Lower leg skin (tissue), 4 donors: ENCODE results near the gene MCOLN2. TPM values are rescaled to one million over a fixed set of nuclear protein-coding genes. Genes with fewer than 3 reads are reported as not detected.
"Not testable (repeated sequence)": the region's sequence is repeated elsewhere in the genome, so short reads cannot be mapped to it uniquely, and the experiment has no call there.

Experiments
- DNase-seq, 2 donors: peaks; one replicate each; pipeline ENCODE4 v3.0.0-alpha.2; 2019; ENCODE audit warnings: low spot score in 2 of 2
- H3K4me3 ChIP-seq: fragments of 200-600 bp; sonication (generic); 2 replicates; pipeline ENCODE4 v1.5.1; 2017; ENCODE audit warnings: mild to moderate bottlenecking, low read depth; ENCODE audit not compliant: poor library complexity, severe bottlenecking
- POLR2A ChIP-seq, 2 donors: fragments of 450-650 bp; IDR thresholded peaks; one replicate each; pipeline ENCODE4 v1.6.1; 2016 to 2017; ENCODE audit warnings: antibody characterized with exemption in 2 of 2, mild to moderate bottlenecking in 1 of 2, moderate library complexity in 1 of 2
- WGBS, 2 donors: methylation state at CpG; one replicate each; pipeline ENCODE4 v1.1.5; 2018; 5-methylcytosine and 5-hydroxymethylcytosine counted together
- intact Hi-C: fragments of 100-400 bp; cut with DNase I; formaldehyde crosslinking; loops from one replicate; pipeline ENCODE4 v1.15.0; 2023; ENCODE audit warnings: low total_unique reads
- total RNA-seq, 4 donors: library from RNA; depleted of rRNA; stranded (reverse); fragments of >200 nt; gene quantifications; one replicate each; pipeline ENCODE4 v1.1.0, GENCODE V29; 2016
- TF ChIP-seq, protein P1 (sequence below), 3 donors: fragments of 450-650 bp; IDR thresholded peaks; one replicate each; pipeline ENCODE4 v1.5.1; 2016; ENCODE audit warnings: antibody characterized with exemption in 3 of 3, mild to moderate bottlenecking in 3 of 3, moderate library complexity in 2 of 3

MCOLN2 gene
- total RNA-seq, 4 donors from 2014 or later = 0.44 to 1.9 (median 1.5) TPM

DNA sequence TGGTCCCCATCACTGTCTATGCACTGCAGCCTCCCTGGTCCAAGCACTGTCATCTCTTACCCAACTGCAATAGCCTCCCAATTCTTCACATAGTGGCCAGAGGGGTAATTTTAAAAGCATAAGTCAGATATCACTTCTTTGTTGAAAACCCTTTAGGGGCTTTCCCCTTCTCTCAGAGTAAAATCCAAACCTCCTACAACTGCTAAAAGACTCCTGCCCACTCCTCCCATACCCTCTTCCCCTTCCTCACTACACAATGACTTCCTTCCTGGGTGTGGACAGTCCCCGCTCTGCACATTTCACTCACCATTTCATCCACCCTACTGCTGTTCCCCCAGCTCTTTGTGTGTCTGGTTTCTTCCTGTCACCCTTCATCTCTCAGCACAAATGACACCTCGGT is 8.3 kb downstream of the MCOLN2 start:
- TF ChIP-seq, protein P1, sequence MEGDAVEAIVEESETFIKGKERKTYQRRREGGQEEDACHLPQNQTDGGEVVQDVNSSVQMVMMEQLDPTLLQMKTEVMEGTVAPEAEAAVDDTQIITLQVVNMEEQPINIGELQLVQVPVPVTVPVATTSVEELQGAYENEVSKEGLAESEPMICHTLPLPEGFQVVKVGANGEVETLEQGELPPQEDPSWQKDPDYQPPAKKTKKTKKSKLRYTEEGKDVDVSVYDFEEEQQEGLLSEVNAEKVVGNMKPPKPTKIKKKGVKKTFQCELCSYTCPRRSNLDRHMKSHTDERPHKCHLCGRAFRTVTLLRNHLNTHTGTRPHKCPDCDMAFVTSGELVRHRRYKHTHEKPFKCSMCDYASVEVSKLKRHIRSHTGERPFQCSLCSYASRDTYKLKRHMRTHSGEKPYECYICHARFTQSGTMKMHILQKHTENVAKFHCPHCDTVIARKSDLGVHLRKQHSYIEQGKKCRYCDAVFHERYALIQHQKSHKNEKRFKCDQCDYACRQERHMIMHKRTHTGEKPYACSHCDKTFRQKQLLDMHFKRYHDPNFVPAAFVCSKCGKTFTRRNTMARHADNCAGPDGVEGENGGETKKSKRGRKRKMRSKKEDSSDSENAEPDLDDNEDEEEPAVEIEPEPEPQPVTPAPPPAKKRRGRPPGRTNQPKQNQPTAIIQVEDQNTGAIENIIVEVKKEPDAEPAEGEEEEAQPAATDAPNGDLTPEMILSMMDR (IDR thresholded peaks at IDR 0.05) = no peak
- no peak for TF ChIP-seq POLR2A (IDR thresholded peaks at IDR 0.05)
- DNase-seq = no peak
- WGBS, 2 donors = 70 to 78% methylated on average over 2 of the region's 2 CpGs
- H3K4me3 ChIP-seq = no peak overlapping the region
- intact Hi-C loops = no loop called here

DNA sequence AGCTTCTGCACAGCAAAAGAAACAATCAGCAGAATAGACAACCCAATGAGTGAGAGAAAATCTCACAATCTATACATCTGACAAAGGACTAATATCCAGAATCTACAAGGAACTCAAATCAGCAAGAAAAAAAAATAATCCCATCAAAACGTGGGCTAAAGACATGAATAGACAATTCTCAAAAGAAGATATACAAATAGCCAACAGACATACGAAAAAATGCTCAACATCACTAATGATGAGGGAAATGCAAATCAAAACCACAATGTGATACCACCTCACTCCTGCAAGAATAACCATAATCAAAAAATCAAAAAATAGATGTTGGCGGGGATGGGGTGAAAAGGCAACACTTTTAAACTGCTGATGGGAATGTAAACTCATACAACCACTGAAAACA is 10.4 kb downstream of the MCOLN2 start:
- DNase-seq, intact Hi-C loops, H3K4me3 ChIP-seq: not testable (repeated sequence)
- WGBS, 2 donors = 85 to 89% methylated on average over 3 of the region's 3 CpGs

DNA sequence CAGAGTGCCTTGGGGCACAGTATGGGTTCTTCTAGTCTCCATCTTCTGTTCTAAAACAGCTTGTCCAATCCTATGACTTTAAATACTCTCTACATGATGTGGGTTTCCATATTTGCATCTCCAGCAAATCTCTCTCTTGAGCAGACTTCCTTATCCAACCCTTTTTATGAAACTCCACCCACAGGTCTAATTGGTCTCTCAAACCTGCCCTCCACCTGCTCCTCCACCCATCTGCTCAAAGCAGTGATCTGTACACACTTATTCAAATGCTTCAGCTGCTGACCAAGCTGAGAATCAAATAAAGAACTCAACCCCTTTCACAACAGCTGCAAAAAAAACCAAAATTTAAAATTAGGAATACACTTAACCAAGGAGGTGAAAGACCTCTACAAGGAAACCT is 11.5 kb downstream of the MCOLN2 start:
- intact Hi-C loops = no loop called here
- no peak for TF ChIP-seq POLR2A (IDR thresholded peaks at IDR 0.05)
- TF ChIP-seq, protein P1 (IDR thresholded peaks at IDR 0.05) = no peak
- no peak for DNase-seq
- no peak overlapping the region for H3K4me3 ChIP-seq

DNA sequence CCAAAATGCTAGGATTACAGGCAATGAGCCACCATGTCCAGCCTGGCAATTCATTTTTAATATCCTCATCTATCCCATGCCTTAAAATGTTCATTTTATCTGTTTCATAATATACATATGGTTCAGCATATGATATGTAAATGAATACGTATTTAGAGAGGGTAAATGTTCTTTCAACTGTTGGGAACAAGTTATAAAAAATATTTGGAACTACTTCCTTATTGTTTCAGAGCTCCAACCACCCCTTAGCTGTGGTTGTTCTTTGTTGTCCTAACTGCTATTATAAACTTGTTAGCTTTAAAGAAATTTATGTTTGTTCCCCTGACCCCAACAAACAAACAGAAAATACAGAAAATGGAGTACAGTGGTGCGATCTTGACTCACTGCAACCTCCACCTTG is 14.5 kb downstream of the MCOLN2 start:
- intact Hi-C loops = no loop called here
- H3K4me3 ChIP-seq = no peak overlapping the region
- no peak for DNase-seq
- TF ChIP-seq POLR2A (IDR thresholded peaks at IDR 0.05) = no peak
- TF ChIP-seq, protein P1 (IDR thresholded peaks at IDR 0.05) = no peak
- WGBS, 2 donors = 79% methylated on average over 2 of the region's 2 CpGs

DNA sequence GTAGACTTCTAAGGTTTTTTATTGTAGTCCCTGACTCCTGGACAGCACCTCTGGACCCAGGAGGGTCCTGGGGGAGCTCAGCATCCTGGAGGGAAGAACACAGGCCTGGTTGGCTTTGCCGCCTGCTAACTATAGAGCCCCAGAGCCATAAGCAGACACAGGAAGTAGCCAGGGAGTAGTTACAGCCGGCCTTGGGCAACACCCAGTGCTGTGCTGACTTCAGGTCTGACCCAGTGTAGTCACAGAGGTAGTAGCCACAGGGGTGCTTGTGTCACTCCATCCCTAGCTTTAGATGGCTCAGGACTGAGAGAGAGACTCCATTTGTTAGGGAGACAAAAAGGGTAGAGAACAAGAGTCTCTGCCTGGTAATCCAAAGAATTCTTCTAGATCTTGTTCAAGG is 21.9 kb downstream of the MCOLN2 start:
- no peak for DNase-seq
- intact Hi-C loops = no loop called here
- 25 to 56% methylated on average over 2 of the region's 2 CpGs for WGBS, 2 donors
- no peak for TF ChIP-seq POLR2A (IDR thresholded peaks at IDR 0.05)
- TF ChIP-seq, protein P1 (IDR thresholded peaks at IDR 0.05) = no peak
- no peak overlapping the region for H3K4me3 ChIP-seq

DNA sequence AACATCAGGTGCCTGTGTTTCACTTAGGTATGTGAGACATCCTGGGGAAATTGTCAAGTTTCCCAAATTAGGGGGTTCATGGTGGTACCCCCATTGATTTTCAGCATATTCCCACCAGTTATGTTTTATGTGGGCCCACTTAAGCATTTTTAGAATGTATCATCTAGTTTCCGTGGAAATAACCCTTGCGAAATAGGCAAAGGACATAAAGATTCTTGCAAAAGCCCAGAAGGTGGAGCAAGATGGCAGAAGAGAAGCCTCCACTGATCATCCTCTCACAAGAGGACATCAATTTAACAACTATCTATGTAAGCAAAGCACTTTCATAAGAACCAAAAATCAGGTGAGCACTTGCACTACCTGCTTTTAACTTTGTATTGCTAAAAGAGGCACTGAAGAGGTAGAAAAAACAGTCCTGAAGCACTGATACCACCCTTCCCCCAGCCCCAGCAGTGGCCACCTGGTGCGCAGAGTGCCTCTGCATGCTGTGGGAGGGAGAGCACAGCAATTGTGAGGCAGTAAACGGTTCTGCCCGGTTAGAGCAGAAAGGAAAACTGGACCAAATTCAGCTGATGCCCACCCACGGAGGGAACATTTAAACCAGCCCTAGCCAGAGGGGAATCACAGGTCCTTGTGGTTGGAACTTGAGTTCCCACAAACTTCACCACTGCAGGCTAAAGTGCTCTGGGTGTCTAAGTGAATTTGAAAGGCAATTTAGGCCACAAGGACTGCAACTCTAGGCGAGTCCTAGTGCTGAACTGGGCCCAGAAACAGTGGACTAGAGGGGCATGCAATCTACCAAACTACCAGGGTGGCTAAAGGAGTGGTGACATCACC is 23.2 kb downstream of the MCOLN2 start:
- 71 to 75% methylated on average over 7 of the region's 7 CpGs for WGBS, 2 donors
- intact Hi-C loops = no loop called here

More for the DNA sequence above, 23.2 kb downstream of the MCOLN2 start:
- no peak for TF ChIP-seq POLR2A (IDR thresholded peaks at IDR 0.05)
- TF ChIP-seq, protein P1 (IDR thresholded peaks at IDR 0.05) = no peak
- no peak overlapping the region for H3K4me3 ChIP-seq
- no peak for DNase-seq
